Heart right ventricle (tissue), 16 donors: ENCODE data around the gene ETNK2. TPM values are rescaled to one million over a fixed set of nuclear protein-coding genes. Genes with fewer than 3 reads are reported as not detected.

Experiments used
- ATAC-seq, 8 donors: fragments of 200-7000 bp; cut with Tn5 transposase; one replicate each; pipeline ENCODE4 v1.9.1; 2020; ENCODE audit warnings: mild to moderate bottlenecking in 8 of 8, moderate library complexity in 8 of 8, moderate number of reproducible peaks in 1 of 8
- DNase-seq, 2 donors: peaks; one replicate each; pipeline ENCODE4 v3.0.0-alpha.2; 2020
- H3K27ac ChIP-seq, 10 donors: fragments of 200-600 bp; sonication (generic) in 2 of 10; one replicate each; pipeline versions ENCODE4 v1.5.0 to v1.8.0; 2020 to 2022; ENCODE audit warnings: mild to moderate bottlenecking in 3 of 10
- H3K27me3 ChIP-seq, 7 donors: fragments of 200-600 bp; one replicate each; pipeline ENCODE4 v1.8.0; 2021 to 2022; ENCODE audit warnings: mild to moderate bottlenecking in 2 of 7
- H3K36me3 ChIP-seq, 9 donors: fragments of 200-600 bp; sonication (generic) in 1 of 9; one replicate each; pipeline versions ENCODE4 v1.5.0 to v1.8.0; 2020 to 2022; ENCODE audit warnings: mild to moderate bottlenecking in 2 of 9
- H3K4me1 ChIP-seq, 9 donors: fragments of 200-600 bp; sonication (generic) in 1 of 9; one replicate each; pipeline versions ENCODE4 v1.5.0 to v1.8.0; 2020 to 2022; ENCODE audit warnings: mild to moderate bottlenecking in 4 of 9
- H3K4me3 ChIP-seq, 10 donors: fragments of 200-600 bp; sonication (generic) in 2 of 10; one replicate each; pipeline versions ENCODE4 v1.5.0 to v1.8.0; 2020 to 2022; ENCODE audit warnings: mild to moderate bottlenecking in 7 of 10, moderate library complexity in 2 of 10
- H3K9me3 ChIP-seq, 11 donors: fragments of 200-600 bp in 10 of 11; sonication (generic) in 2 of 11; one replicate each; pipeline versions ENCODE4 v1.5.0 to v1.8.0; 2013 to 2022; ENCODE audit warnings: mild to moderate bottlenecking in 2 of 11, control low read depth in 1 of 11, moderate library complexity in 1 of 11
- CTCF ChIP-seq, 9 donors: fragments of 200-600 bp; sonication (generic) in 2 of 9; IDR thresholded peaks; one replicate each; pipeline versions ENCODE4 v1.5.0 to v1.8.0; 2021 to 2022; ENCODE audit warnings: antibody characterized with exemption in 9 of 9, mild to moderate bottlenecking in 5 of 9, moderate library complexity in 1 of 9
- WGBS, 2 donors: extraction: QIAGEN DNeasy Blood & Tissue Kit; methylation state at CpG; one replicate each; pipeline ENCODE4 v1.1.7; 2013; ENCODE audit warnings: inconsistent platforms in 1 of 2; 5-methylcytosine and 5-hydroxymethylcytosine counted together
- intact Hi-C, 10 donors: fragments of 100-400 bp; cut with DNase I; formaldehyde crosslinking; loops; one replicate each; pipeline versions ENCODE4 v1.11.1 to v1.14.2; 2022
- polyA plus RNA-seq, 2 donors: library from polyadenylated mRNA; stranded (reverse); fragments of 200-250 nt; gene quantifications; one replicate each; pipeline ENCODE4 v1.2.3, GENCODE V29; 2013
- total RNA-seq, 10 donors: library from RNA; stranded (reverse); fragmentation: NEBNext Ultra II Directional in 3 of 10; extraction: Animal tissue kit (Norgen Biotek cat#: 25700) in 3 of 10; gene quantifications; one replicate each; pipeline versions ENCODE4 v1.2.1 to v1.2.4, GENCODE V29; 2021 to 2023
- donor health status: Arrhythmogenic right ventricular cardiomyopathy.
- donor health status: ischemic (EF 13 %, LVEDD 7.1; RV severe dilation, severe dysfunction).
- donor health status: healthy with polysubstance abuse.
- donor health status: DM: no; HTN: yes; CAD: no.
- donor health status: DM: no; HTN: no; CAD: no.
- donor health status: ischemic (EF 25% LVEDD 6.9; RV normal size, moderate dysfunction).
- donor health status: ischemic (EF 25% LVEDD 5.7; RV mildly dilated, moderate dysfunction).
- donor health status: healthy.
- donor health status: DM: yes; HTN: yes; CAD: no.
- donor health status: Ischemic cardiomyopathy.
- donor health status: ischemic (EF 35%, LVEDD 5.7; RV mildly dilated, moderate dysfunction).
- donor health status: nonischemic (EF 11% LVEDD 7.7; RV severe dilation, severe dysfunction).
- donor health status: DM: yes; HTN: yes; CAD: no.
- donor health status: PGD.
- donor health status: ischemic (EF 29% LVEDD 5.4; RV normal size, mild dysfunction).
- donor health status: nonischemic (EF 23%, LVEDD 6.1; RV moderate dilation, normal function).

The ETNK2 gene
- total and polyA plus RNA-seq, 12 donors = 0.47 to 5.2 (median 2.3) TPM

- Histone ChIP-seq H3K4me1 (peaks cover 0 to 24% (median 10%) of the 10 kb centered on the region in 9 donors), H3K27ac (no peak overlapping the region), H3K36me3 (no peaks in the 10 kb centered on the region), H3K4me3 (no peak overlapping the region), H3K27me3 (peaks cover 0 to 27% (median 0%) of the 10 kb centered on the region in 7 donors), H3K9me3 (no peaks in the 10 kb centered on the region)
- ATAC-seq (no peak), DNase-seq (no peak)
- intact Hi-C loops = no loop called here
- 91 to 92% methylated on average over 5 of the region's 5 CpGs for WGBS, 2 donors
- no peak for TF ChIP-seq CTCF (IDR thresholded peaks at IDR 0.05)
Observed at GRCh38 chr1:204153667-204154066, 1.8 kb upstream of the ETNK2 start.

GRCh38 chr1:204152310-204153044 lies 633 bp upstream of the ETNK2 start:
- Histone ChIP-seq H3K4me3 (peak overlapping the region; percentile 38 to 86 (median 70)), H3K27me3 (peaks cover 0 to 27% (median 0%) of the 10 kb centered on the region in 7 donors), H3K27ac (peak overlapping the region in 7 of 10 donors; percentile 18 to 60 (median 40)), H3K36me3 (no peaks in the 10 kb centered on the region), H3K9me3 (no peaks in the 10 kb centered on the region), H3K4me1 (peaks cover 0 to 24% (median 10%) of the 10 kb centered on the region in 9 donors)
- WGBS, 2 donors = 30 to 31% methylated on average over 25 of the region's 25 CpGs
- ATAC-seq = peak in 4 of 8 donors; percentile 7 to 15 (median 8)
- no peak for DNase-seq
- no peak for TF ChIP-seq CTCF (IDR thresholded peaks at IDR 0.05)
- intact Hi-C loops = no loop called here

GRCh38 chr1:204150702-204151551 lies 917 bp downstream of the ETNK2 start:
- WGBS, 2 donors = 32 to 35% methylated on average over 33 of the region's 33 CpGs
- intact Hi-C loops = no loop called here
- ATAC-seq = peak; percentile 16 to 45 (median 28)

More at GRCh38 chr1:204150702-204151551, 917 bp downstream of the ETNK2 start:
- Histone ChIP-seq H3K4me3 (peak overlapping the region; percentile 30 to 86 (median 70)), H3K9me3 (no peaks in the 10 kb centered on the region), H3K27ac (peak overlapping the region in 9 of 10 donors; percentile 16 to 74 (median 56)), H3K36me3 (peaks cover 0 to 2% (median 0%) of the 10 kb centered on the region in 9 donors), H3K27me3 (peaks cover 0 to 27% (median 0%) of the 10 kb centered on the region in 7 donors), H3K4me1 (peaks cover 0 to 24% (median 10%) of the 10 kb centered on the region in 9 donors)
- no peak for TF ChIP-seq CTCF (IDR thresholded peaks at IDR 0.05)
- DNase-seq = no peak
